ENCODE measurements around the gene LRAT. TPM values are rescaled to one million over a fixed set of nuclear protein-coding genes. Genes with fewer than 3 reads are reported as not detected.

The LRAT gene
- total RNA-seq, 1 donor from 2014 or later = 0.20 TPM

GRCh38 chr4:154739111-154739510 lies 4.7 kb upstream of the LRAT start:
- H3K36me3 Mint-ChIP-seq (ENCODE audit: unreplicated experiment) = no peaks in the 10 kb centered on the region
- no peak overlapping the region for H3K27ac Mint-ChIP-seq (ENCODE audit: unreplicated experiment)
- H3K9me3 Mint-ChIP-seq (ENCODE audit: unreplicated experiment) = peaks cover 2% of the 10 kb centered on the region
- no peak for DNase-seq
- peaks cover 12% of the 10 kb centered on the region for H3K27me3 Mint-ChIP-seq (ENCODE audit: unreplicated experiment)
- no peak for TF ChIP-seq CTCF (IDR thresholded peaks at IDR 0.05; ENCODE audit: partially characterized antibody, unreplicated experiment)
- H3K4me1 Mint-ChIP-seq (ENCODE audit: low read depth, unreplicated experiment) = peaks cover 1% of the 10 kb centered on the region
- H3K4me3 Mint-ChIP-seq (ENCODE audit: unreplicated experiment) = no peak overlapping the region

GRCh38 chr4:154740462-154740861 lies 3.3 kb upstream of the LRAT start:
- no peaks in the 10 kb centered on the region for H3K36me3 Mint-ChIP-seq (ENCODE audit: unreplicated experiment)
- no peak overlapping the region for H3K27ac Mint-ChIP-seq (ENCODE audit: unreplicated experiment)
- peaks cover 1% of the 10 kb centered on the region for H3K4me1 Mint-ChIP-seq (ENCODE audit: low read depth, unreplicated experiment)
- no peak for DNase-seq
- no peak for TF ChIP-seq CTCF (IDR thresholded peaks at IDR 0.05; ENCODE audit: partially characterized antibody, unreplicated experiment)
- H3K9me3 Mint-ChIP-seq (ENCODE audit: unreplicated experiment) = peaks cover 2% of the 10 kb centered on the region
- H3K4me3 Mint-ChIP-seq (ENCODE audit: unreplicated experiment) = no peak overlapping the region
- peaks cover 18% of the 10 kb centered on the region for H3K27me3 Mint-ChIP-seq (ENCODE audit: unreplicated experiment)

- Mint-ChIP-seq H3K27ac (ENCODE audit: unreplicated experiment) (no peak overlapping the region), H3K4me1 (ENCODE audit: low read depth, unreplicated experiment) (peaks cover 1% of the 10 kb centered on the region), H3K9me3 (ENCODE audit: unreplicated experiment) (peaks cover 2% of the 10 kb centered on the region), H3K36me3 (ENCODE audit: unreplicated experiment) (no peaks in the 10 kb centered on the region), H3K27me3 (ENCODE audit: unreplicated experiment) (peaks cover 18% of the 10 kb centered on the region), H3K4me3 (ENCODE audit: unreplicated experiment) (peak overlapping the region; percentile 56)
- TF ChIP-seq CTCF (IDR thresholded peaks at IDR 0.05; ENCODE audit: partially characterized antibody, unreplicated experiment) = no peak
- no peak for DNase-seq
These were observed 2.6 kb upstream of the LRAT start for GRCh38 chr4:154741131-154741665.

GRCh38 chr4:154741922-154742850 lies 1.6 kb upstream of the LRAT start:
- Mint-ChIP-seq H3K4me1 (ENCODE audit: low read depth, unreplicated experiment) (peaks cover 1% of the 10 kb centered on the region), H3K36me3 (ENCODE audit: unreplicated experiment) (no peaks in the 10 kb centered on the region), H3K27ac (ENCODE audit: unreplicated experiment) (peak overlapping the region; percentile 43), H3K9me3 (ENCODE audit: unreplicated experiment) (peaks cover 2% of the 10 kb centered on the region), H3K27me3 (ENCODE audit: unreplicated experiment) (peaks cover 18% of the 10 kb centered on the region), H3K4me3 (ENCODE audit: unreplicated experiment) (peak overlapping the region; percentile 91)
- DNase-seq = peak; percentile 45
- TF ChIP-seq CTCF (IDR thresholded peaks at IDR 0.05; ENCODE audit: partially characterized antibody, unreplicated experiment) = no peak

All from glutamatergic neuron (in vitro differentiated cells).